ENCODE data around the gene PPM1H.
"Not testable (repeated sequence)": the region's sequence is repeated elsewhere in the genome, so short reads cannot be mapped to it uniquely, and the experiment has no call there.

Gene PPM1H

GRCh38 chr12:62767496-62767895, 167.5 kb downstream of the PPM1H start:
- no peak for DNase-seq (ENCODE audit: low read depth in 2 of 2)

- no peak for DNase-seq (ENCODE audit: low read depth in 2 of 2)
Measured at GRCh38 chr12:62766496-62766895, 168.5 kb downstream of the PPM1H start.

DNA sequence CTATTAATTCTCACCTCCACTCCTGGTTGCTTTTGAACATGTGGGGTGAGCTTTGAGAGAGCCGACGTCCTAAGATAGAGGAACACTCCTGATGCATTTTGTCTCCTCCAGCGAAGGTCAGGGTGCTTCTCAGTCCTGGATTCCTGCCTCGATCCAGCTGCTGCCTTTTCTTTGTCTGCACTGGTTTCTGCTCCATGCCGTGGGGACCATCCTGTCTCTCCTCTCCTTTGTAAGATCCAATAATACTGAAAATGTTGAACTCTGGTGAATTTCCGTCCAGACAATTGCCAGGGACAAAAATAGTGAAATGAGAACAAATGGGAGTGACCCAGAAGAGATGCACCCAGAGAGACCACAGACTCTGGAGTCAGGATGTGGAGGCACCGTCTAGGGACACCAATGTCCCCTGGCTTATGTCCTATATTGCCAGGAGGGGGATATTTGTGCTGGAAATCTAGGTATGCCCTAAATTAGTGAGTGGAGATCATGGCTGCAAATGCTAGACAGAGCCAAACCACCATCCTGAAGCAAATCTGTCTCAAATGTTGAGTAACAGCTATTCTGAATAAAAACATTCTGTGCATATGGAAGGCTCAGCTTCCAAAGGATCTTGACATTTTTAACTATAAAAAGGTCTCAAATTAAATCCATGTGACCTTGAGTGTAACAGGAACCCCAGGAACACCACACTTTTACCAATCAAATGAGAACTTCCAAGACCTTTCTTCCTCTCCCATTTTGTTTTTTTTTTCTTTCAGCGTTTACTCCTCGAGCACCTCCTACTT, 170.9 kb downstream of the PPM1H start:
- no peak for DNase-seq (ENCODE audit: low read depth in 2 of 2)

DNA sequence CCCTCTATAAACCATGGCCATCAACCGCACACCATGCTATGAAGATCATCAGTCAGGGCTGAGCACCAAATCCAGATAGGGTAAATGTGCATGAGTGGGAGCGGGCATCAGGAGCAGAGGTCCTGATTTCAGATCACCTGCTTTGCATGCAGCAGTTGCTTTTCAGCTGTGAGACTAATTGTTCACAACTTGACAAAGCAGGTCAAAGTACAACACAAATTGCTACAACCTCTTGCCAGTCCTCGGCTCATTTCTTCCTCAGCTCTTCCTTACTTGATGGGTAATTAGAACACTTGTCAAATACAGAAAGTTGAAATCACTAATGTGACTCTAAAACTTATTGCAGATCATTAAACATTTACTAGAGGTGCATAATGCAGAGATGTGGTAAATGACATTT, 171.6 kb downstream of the PPM1H start:
- DNase-seq (ENCODE audit: low read depth in 2 of 2) = no peak

DNA sequence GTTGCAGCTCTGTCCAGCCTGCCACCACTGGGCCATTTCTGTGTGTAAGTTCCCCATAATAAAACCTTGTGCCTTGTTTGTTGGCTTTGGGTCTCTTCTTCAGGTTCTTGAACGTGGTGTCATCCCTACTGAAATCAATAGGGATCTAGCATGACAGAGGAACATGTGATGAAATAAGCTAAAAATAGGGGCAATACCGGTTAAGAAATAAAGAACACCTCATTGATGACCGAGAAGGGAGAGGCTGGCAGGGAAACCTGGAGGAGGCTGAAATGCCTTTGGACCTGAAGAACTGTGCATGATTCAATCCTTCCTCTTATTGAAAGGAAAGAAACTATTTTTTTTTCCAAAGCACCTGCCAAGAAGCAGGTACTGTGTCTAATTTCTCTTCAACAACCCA, 172.3 kb downstream of the PPM1H start:
- no peak for DNase-seq (ENCODE audit: low read depth in 2 of 2)

DNA sequence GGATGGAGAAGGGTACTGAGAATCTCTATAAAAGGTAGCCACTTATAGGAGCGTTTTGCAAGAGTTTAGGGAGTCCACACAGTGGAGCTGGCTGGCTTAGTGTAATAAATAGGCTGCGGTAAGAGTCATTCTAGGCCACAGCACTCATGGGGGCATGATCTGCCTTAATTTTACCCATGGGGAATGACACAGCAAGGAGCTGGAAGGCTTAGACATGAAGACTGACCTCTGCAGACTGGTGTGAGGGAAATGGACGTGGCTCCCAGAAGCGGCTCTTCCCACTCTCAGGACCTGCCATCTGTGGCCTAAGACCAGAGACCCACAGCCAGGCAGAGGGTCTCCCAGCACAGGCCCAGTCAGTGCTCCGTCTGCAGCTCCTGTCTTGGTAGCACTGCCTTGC, 173.3 kb downstream of the PPM1H start:
- no peak for DNase-seq (ENCODE audit: low read depth in 2 of 2)

GRCh38 chr12:62760779-62761178, 174.2 kb downstream of the PPM1H start:
- no peak for DNase-seq (ENCODE audit: low read depth in 2 of 2)

DNA sequence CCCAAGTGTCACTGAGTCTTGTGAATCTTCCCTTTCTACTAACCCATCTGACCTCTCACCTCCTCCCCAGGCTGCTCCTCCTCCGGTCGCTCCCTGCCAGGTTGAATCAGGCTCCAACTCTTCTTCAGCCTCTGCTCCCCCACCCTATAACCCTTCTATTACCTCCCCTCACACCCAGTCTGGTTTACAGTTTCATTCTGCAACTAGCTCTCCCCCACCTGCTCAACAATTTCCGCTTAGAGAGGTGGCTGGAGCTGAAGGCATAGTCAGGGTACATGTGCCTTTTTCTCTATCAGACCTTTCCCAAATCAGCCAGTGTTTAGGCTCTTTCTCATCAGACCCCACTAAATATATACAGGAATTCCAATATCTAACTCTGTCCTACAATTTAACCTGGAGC, 174.6 kb downstream of the PPM1H start:
- not testable (repeated sequence) for DNase-seq (ENCODE audit: low read depth in 2 of 2)

DNA sequence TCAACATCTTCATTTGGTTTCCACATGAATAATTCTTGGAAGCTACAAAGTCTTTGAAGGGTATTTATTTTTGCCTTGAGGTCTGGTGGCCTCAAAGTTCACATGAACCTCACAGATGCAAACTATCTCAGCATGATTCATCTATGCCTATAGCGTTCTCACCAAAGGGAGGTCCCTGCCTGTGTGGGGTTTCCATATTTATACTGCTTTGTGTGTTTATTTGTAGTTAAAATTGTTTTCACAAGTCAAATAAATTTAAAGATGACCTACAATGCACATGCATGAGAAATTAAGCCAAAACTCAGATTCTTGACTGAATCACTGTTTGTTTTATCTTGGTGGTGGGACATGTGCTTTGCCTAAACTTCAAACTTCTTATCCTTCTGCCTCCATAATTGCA, 176.7 kb downstream of the PPM1H start:
- DNase-seq (ENCODE audit: low read depth in 2 of 2) = no peak

- no peak for DNase-seq (ENCODE audit: low read depth in 2 of 2)
Measured at GRCh38 chr12:62757048-62757447, 177.9 kb downstream of the PPM1H start.

GRCh38 chr12:62754706-62755105, 180.2 kb downstream of the PPM1H start:
- no peak for DNase-seq (ENCODE audit: low read depth in 2 of 2)

- no peak for DNase-seq (ENCODE audit: low read depth in 2 of 2)
Measured at GRCh38 chr12:62751810-62752155, 183.2 kb downstream of the PPM1H start.

DNA sequence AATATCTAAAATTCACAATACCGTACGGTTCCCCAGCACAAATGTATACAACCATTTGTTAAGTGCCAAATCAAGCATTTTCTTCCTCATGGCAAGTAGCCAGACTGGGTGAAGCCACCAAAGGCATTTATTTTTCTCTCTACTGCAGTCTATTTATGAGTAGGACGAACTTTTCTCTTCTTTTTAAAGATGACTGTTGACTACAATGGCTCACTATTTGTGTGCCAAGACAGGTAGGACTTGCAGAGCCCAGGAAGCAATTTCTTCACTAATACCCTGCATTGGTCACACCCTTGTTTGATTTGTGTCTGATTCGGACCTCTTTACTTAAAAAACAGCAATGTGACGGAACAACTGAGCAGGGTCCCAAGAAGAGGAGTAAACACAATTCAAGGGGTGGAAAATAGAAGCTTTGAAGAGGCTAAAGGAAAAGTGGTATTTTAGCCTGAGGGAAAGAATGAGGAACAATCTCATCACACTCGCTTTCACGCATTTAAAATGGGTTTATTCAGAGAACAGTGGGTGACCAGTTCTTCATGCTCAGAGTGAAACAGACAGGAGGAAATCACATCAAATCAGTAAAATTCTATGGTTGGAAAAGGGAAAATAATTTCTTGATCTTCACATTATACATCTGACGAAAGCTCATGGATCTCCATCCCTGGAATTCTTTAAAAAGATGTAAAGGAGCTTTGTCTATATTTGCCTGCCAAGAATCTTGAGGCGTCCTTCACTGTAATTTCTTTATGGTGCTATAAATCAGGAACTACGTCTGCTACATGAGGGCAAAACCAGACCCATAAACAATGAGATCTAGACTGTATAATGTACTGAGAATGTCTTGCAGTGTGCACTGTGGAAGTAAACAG, 183.8 kb downstream of the PPM1H start:
- DNase-seq (ENCODE audit: low read depth in 2 of 2) = no peak

- no peak for DNase-seq (ENCODE audit: low read depth in 2 of 2)
Measured at GRCh38 chr12:62749586-62749985, 185.4 kb downstream of the PPM1H start.

DNA sequence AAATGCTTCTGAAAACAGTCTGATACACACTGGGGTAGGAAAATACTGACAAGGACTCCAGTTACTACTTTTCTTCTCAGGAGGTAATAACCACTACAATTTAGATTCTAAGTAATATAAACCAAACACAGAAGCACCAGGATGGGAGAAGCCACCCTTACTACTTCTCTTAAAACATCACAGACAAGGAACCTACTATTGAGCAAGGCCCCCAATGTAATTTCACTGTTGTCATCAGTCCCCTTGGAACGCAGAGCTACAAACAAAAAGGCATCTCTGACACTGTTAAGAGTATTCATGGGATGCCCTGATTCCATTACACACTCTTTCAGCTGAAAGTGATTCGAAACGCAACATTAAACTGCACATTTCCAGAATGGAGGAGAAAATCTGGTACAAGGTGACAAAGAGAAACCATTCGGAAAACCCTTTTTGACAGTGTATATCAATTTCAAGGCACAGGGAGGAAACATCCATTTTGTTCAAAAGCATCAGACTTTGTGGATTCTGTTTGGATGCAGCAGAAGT, 185.9 kb downstream of the PPM1H start:
- DNase-seq (ENCODE audit: low read depth in 2 of 2) = no peak

DNA sequence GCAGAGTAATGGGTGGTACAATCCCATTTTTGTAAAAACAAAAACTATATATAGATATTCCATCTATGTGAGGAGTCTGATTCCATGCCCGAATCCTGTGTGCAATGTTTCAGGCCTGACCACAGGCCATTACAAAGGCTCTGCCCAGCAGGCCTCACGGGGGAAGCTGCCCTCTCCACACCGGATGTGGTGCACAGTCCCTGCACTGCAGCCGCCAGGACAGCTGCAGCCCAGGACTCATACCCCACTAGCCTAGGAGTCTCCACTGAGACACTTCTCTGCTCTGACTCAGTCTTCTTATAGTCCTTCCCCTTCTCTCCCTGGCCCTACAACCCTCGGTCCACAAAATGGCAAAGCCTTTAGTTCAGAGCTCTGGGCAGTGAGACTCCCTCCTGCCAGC, 190.4 kb downstream of the PPM1H start:
- no peak for DNase-seq (ENCODE audit: low read depth in 2 of 2)

- no peak for DNase-seq (ENCODE audit: low read depth in 2 of 2)
Measured at GRCh38 chr12:62739266-62740015, 195.5 kb downstream of the PPM1H start.

- no peak for DNase-seq (ENCODE audit: low read depth in 2 of 2)
Measured at GRCh38 chr12:62738616-62739015, 196.3 kb downstream of the PPM1H start.

GRCh38 chr12:62738105-62738504, 196.8 kb downstream of the PPM1H start:
- no peak for DNase-seq (ENCODE audit: low read depth in 2 of 2)

- DNase-seq (ENCODE audit: low read depth in 2 of 2) = no peak
Measured at GRCh38 chr12:62737615-62738014, 197.3 kb downstream of the PPM1H start.

DNA sequence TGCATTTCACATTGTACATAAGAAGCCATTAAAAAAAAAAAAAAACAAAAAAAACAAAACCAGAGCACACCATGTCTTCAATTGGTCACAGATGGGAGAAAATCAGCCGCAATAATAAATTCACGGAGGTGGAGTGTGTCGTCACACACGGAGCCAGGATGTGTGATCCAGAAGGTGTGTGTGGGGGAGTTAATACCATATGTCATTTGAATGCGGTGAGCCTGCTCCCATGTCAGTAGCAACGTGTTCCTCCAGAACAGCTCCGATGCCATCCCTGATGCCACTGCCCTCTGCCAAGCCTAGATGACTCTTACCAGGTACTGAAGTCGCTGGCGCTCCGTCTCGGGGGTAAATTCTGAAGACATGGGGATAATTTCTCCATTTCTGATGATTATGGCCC, 197.8 kb downstream of the PPM1H start:
- DNase-seq (ENCODE audit: low read depth in 2 of 2) = no peak

DNA sequence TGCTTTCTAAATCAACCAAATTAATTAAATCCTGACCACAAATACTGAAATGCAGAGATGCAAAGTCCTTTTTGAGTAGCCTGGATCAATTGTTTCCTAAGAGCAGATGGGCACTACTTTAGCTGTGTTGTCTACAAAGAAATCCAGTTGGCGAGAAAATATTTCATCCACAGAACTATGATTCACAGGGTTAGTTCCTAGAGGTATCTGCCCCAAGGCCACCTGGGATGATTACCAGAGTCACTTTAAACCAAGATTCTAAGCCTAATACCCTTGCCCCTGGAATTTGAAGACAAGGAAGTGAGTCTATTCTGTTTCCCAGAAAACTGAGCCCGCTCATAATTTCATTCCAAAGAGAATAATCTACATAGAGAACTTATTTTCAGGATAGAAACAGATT, 198.4 kb downstream of the PPM1H start:
- no peak for DNase-seq (ENCODE audit: low read depth in 2 of 2)

All from stimulated activated CD8-positive, alpha-beta memory T cell treated with anti-CD3 and anti-CD28 coated beads, Interleukin-2, amount 100 ng/mL, for 48 hours (primary cell).